ENCODE results near the gene RTP3. TPM values are rescaled to one million over a fixed set of nuclear protein-coding genes. Genes with fewer than 3 reads are reported as not detected.

RTP3 gene
- total RNA-seq, 1 experiment from 2014 or later = not detected

DNA sequence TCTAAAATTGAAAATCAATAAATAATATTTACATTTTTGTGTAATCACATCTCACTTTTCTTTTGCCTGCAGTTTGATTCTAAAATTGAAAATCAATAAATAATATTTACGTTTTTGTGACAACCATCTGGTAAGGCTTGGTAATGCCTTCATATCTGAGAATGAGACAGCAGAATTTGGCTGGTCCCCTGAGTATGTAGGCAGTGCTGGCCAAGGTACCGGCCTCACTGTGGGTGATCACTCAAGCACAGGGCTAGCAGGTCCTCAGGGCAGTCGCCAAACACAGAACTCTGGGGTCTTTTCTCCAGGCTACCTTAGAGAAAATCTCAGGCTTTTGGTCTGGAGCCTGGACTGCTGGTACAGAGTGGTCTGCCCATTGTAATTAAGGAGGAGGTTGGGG, 26.2 kb downstream of the RTP3 start:
- H3K4me1 ChIP-seq (ENCODE audit: control insufficient read depth in 1 of 2, insufficient read depth in 2 of 2, low read length in 2 of 2) = peaks cover 0 to 15% of the 10 kb centered on the region in 2 experiments; a peak in 2 of 4 replicates

More for the DNA sequence above, 26.2 kb downstream of the RTP3 start:
- no peaks in the 10 kb centered on the region for H4K20me1 ChIP-seq (ENCODE audit: insufficient read depth)
- DNase-seq (ENCODE audit: low read depth, low spot score) = no peak
- no peaks in the 10 kb centered on the region for H3K9me3 ChIP-seq (ENCODE audit: control insufficient read depth in 1 of 2, insufficient read depth in 1 of 2, low read depth in 1 of 2, low read length in 2 of 2)
- no peaks in the 10 kb centered on the region for H3K9me2 ChIP-seq (ENCODE audit: insufficient read depth)
- no peak overlapping the region for H2AFZ ChIP-seq (ENCODE audit: low read depth, low read length, poor library complexity, severe bottlenecking)
- ATAC-seq = no peak
- POLR2A ChIA-PET = no interaction called here
- no peaks in the 10 kb centered on the region for H3K36me3 ChIP-seq (ENCODE audit: control insufficient read depth in 1 of 2, insufficient read depth in 2 of 2, low read length in 2 of 2)
- no peaks in the 10 kb centered on the region for H3K27me3 ChIP-seq (ENCODE audit: insufficient read depth, low read length)
- no peaks in the 10 kb centered on the region for H3K79me2 ChIP-seq (ENCODE audit: insufficient read depth, low read length)
- CTCF ChIA-PET = no interaction called here
- H3K9ac ChIP-seq (ENCODE audit: low read length) = no peak overlapping the region
- BruUV-seq (replicated peaks) = no TSS peak
- no peak overlapping the region for H3K4me3 ChIP-seq (replicated peaks in 1 of 2; ENCODE audit: low read depth in 1 of 2, low read length in 2 of 2)
- no peak overlapping the region for H3K27ac ChIP-seq (ENCODE audit: low read depth, low read length)
- TF ChIP-seq EZH2phosphoT487 (IDR thresholded peaks at IDR 0.05; ENCODE audit: borderline replicate concordance) (no peak), TCF7L2 (IDR thresholded peaks at IDR 0.05; ENCODE audit: borderline replicate concordance, extremely low read depth, insufficient read depth, insufficient read length) (no peak), ELF1 (IDR thresholded peaks at IDR 0.05; ENCODE audit: borderline replicate concordance, low read depth) (no peak), ATF3 (IDR thresholded peaks at IDR 0.05) (no peak), EZH2 (IDR thresholded peaks at IDR 0.05) (no peak), SRF (IDR thresholded peaks at IDR 0.05; ENCODE audit: low read depth) (no peak), REST (IDR thresholded peaks at IDR 0.05; ENCODE audit: low read depth) (no peak), POLR2A (IDR thresholded peaks at IDR 0.05; ENCODE audit: borderline replicate concordance, extremely low read depth, insufficient read depth, insufficient read length) (no peak), CBX3 (IDR thresholded peaks at IDR 0.05; ENCODE audit: low read depth) (no peak), RAD21 (IDR thresholded peaks at IDR 0.05; ENCODE audit: low read depth) (no peak), POLR2AphosphoS5 (IDR thresholded peaks at IDR 0.05; ENCODE audit: low read depth, low read length) (no peak), FOSL1 (IDR thresholded peaks at IDR 0.05; ENCODE audit: low read depth) (no peak)
- TF ChIP-seq, protein P1, sequence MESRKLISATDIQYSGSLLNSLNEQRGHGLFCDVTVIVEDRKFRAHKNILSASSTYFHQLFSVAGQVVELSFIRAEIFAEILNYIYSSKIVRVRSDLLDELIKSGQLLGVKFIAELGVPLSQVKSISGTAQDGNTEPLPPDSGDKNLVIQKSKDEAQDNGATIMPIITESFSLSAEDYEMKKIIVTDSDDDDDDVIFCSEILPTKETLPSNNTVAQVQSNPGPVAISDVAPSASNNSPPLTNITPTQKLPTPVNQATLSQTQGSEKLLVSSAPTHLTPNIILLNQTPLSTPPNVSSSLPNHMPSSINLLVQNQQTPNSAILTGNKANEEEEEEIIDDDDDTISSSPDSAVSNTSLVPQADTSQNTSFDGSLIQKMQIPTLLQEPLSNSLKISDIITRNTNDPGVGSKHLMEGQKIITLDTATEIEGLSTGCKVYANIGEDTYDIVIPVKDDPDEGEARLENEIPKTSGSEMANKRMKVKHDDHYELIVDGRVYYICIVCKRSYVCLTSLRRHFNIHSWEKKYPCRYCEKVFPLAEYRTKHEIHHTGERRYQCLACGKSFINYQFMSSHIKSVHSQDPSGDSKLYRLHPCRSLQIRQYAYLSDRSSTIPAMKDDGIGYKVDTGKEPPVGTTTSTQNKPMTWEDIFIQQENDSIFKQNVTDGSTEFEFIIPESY (IDR thresholded peaks at IDR 0.05; ENCODE audit: extremely low read depth, insufficient replicate concordance, low read length) = no peak
- no peak overlapping the region for H3K4me2 ChIP-seq (ENCODE audit: low read length)
- intact Hi-C loops (cut with micrococcal nuclease) = no loop called here
- RAD21 ChIA-PET (ENCODE audit: low non-redundant PET in 1 of 2, low total read pairs in 2 of 2, uncharacterized antibody in 2 of 2, unreplicated experiment in 2 of 2) = no interaction called here
